GM18498 (cell line): ENCODE results near the gene TMPO.
"Not testable (repeated sequence)": the region's sequence is repeated elsewhere in the genome, so short reads cannot be mapped to it uniquely, and the experiment has no call there.

ENCODE experiments used
- ATAC-seq: cut with Tn5 transposase; IDR thresholded peaks from one replicate; pipeline ENCODE4 v1.9.1; 2021; ENCODE audit warnings: mild to moderate bottlenecking, moderate library complexity; ENCODE audit not compliant: unreplicated experiment

TMPO gene

GRCh38 chr12:98576795-98577194, 61.4 kb downstream of the TMPO start:
- not testable (repeated sequence) for ATAC-seq

DNA sequence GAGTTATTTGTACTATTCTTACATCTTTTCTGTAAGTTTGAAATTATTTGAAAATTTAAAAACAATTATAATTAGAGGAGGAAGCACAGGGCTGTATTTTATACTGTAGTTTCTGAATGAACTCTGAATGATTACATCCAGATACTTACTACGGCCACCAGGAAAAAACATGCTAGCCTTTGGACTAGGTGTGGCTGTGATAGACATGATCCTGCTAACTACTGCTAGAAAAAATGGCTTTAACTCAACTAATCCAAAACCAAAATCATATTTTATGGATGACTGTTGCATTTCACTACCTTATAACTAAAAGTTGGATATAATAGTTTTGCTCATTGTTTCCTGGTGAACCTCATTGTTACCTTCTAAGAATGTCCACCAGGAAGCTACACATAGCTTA, 63.0 kb downstream of the TMPO start:
- ATAC-seq = no peak

GRCh38 chr12:98578821-98579220, 63.4 kb downstream of the TMPO start:
- no peak for ATAC-seq

DNA sequence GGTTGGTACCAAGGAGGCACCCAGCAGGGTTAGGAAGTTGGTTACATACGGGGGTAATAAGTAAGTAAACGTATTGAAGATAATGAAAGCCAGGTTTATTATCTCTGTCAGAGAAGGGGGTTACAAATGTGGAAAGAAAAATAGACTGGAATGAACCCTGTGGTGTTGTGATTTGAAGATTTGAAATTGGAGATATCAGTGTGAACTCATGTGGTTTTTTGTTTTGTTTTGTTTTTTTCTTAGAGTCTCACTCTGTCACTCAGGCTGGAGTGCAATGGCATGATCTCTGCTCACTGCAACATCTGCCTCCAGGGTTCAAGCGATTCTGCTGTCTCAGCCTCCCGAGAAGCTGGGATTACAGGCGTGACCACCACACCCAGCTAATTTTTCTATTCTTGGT, 64.0 kb downstream of the TMPO start:
- ATAC-seq = no peak

GRCh38 chr12:98579835-98580234, 64.4 kb downstream of the TMPO start:
- ATAC-seq = no peak

DNA sequence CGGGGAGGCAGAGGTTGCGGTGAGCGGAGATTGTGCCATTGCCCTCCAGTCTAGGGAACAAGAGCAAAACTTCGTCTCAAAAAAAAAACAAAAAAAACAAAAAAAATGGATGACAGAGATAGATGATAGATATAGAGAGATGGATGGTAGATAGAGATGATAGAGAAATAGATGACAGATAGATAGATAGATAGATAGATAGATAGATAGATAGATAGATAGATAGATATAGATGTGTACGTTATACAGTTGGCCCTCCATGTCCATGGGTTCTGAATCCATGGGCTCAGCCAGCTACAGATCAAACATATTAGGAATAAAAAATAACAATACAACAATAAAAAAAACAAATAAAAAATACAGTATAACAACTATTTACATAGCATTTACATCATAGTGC, 65.3 kb downstream of the TMPO start:
- no peak for ATAC-seq

GRCh38 chr12:98581101-98581500, 65.7 kb downstream of the TMPO start:
- no peak for ATAC-seq

GRCh38 chr12:98582093-98582492, 66.7 kb downstream of the TMPO start:
- no peak for ATAC-seq

- no peak for ATAC-seq
Measured at GRCh38 chr12:98587084-98587483, 71.7 kb downstream of the TMPO start.

GRCh38 chr12:98591209-98591608, 75.8 kb downstream of the TMPO start:
- no peak for ATAC-seq

DNA sequence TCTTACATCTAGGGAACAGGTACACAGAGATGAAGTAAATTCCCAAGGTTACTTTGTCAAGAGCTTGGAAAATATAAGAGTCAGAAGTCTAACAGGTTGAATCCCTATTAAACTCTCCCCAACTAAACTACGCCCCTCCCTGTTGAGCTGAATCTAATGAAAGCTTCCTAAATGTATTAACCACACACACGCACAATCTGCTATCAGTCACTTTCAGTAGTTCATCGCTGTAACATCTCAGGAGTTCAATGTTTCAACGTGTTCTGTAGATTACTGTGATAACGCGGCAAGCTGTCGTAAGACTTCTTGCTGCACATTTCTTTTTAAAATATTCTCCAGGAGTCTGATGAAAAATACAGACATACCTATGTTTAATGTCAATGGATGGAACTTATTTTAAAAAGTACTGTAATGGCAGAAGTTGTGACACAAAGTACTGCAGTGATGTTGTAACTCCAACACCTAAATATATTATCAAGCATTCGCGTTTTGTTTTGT, 77.5 kb downstream of the TMPO start:
- ATAC-seq = no peak

DNA sequence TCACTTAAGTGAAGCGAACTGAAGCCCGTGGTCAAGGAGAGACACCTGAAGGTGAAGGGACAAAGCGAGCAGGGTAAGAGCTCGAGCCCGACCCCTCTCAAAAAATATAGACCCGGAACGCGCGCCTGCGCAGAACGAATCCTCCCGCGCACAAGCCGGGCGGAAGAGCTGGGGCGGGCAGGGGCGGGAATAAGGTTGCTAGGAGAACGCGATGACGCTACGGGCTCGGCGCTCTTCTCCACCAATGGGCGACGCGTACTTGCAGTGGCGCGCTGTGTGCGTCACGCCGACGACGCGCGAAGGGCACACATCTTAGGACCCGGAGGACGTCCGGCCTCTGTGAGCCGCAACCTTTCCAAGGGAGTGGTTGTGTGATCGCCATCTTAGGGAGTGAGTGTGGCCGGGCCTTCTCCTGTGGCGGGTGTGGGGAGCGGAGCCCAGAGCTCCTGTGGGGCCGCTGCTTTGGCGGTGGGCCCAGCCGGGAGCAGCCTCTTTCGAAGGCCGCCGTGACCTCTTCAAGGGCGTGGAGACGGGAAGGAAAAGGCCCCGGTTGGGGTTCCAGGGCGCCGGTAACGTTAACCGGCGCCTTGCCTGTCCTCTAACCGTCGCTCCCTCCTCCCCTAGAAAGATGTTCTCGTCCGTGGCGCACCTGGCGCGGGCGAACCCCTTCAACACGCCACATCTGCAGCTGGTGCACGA, 78.1 kb downstream of the TMPO start, which contains the start of gene SLC25A3:
Gene SLC25A3, plus strand, starts transcription at position 336 of the 699 bp plus-strand sequence. Its CDS starts 293 bp downstream, at position 629.
- peak; percentile 99 for ATAC-seq

DNA sequence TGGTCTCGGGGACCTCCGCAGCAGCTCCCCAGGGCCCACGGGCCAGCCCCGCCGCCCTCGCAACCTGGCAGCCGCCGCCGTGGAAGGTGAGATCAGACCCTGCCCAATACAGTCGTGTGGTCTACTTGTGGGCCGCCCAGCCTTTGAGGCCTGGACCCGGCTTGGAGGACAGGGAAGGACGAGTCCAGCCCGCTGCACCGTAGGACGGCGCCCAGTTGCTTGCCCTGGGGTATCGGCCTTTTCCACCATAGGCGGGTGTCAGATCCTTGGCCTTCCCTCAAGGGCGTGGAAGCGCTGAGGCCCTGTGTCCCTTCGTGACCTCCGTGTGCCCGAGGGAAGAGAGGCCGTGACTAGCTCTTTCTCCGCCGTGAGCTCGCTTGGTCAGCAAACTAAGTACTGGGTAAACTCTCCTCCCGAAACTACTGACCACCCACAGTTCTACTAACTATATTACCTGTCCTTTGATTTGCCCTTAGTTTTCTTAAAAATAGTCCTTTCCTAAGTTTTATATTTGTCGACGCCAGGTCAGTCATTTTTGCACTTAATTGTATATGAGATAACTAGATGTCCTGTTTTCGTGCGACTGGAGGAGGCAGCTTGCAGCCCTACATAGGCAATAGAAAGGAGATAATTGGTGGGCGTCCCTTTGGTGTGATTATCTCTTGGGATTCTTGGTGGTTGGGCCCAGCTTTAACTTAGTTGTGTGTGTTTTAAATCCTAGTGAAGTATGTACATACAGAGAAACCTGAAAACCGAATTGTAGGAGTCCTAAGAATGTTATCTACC, 78.9 kb downstream of the TMPO start:
- ATAC-seq = no peak

GRCh38 chr12:98595243-98595988, 80.0 kb downstream of the TMPO start:
- ATAC-seq = no peak

DNA sequence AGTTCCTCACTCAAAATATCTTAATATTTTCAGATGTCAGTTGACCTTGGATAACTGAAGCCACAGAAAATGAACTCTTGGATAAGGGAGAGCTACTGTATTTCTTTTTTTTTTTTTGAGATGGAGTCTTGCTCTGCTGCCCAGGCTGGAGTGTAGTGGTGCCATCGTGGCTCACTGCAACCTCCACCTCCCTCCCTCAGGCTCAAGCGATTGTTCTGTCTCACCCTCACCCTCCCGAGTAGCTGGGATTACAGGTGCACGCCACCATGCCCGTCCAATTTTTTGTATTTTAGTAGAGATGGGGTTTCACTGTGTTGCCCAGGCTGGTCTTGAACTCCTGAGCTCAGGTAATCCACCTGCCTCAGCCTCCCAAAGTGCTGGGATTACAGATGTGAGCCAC, 81.9 kb downstream of the TMPO start:
- not testable (repeated sequence) for ATAC-seq
